Right forelimb (tissue), 1 donor: ENCODE data around the gene AP2A2.
"Not testable (repeated sequence)": the region's sequence is repeated elsewhere in the genome, so short reads cannot be mapped to it uniquely, and the experiment has no call there.

ENCODE experiments used
- DNase-seq: peaks from one replicate; pipeline ENCODE4 v3.0.0-alpha.2; 2018

Gene AP2A2

DNA sequence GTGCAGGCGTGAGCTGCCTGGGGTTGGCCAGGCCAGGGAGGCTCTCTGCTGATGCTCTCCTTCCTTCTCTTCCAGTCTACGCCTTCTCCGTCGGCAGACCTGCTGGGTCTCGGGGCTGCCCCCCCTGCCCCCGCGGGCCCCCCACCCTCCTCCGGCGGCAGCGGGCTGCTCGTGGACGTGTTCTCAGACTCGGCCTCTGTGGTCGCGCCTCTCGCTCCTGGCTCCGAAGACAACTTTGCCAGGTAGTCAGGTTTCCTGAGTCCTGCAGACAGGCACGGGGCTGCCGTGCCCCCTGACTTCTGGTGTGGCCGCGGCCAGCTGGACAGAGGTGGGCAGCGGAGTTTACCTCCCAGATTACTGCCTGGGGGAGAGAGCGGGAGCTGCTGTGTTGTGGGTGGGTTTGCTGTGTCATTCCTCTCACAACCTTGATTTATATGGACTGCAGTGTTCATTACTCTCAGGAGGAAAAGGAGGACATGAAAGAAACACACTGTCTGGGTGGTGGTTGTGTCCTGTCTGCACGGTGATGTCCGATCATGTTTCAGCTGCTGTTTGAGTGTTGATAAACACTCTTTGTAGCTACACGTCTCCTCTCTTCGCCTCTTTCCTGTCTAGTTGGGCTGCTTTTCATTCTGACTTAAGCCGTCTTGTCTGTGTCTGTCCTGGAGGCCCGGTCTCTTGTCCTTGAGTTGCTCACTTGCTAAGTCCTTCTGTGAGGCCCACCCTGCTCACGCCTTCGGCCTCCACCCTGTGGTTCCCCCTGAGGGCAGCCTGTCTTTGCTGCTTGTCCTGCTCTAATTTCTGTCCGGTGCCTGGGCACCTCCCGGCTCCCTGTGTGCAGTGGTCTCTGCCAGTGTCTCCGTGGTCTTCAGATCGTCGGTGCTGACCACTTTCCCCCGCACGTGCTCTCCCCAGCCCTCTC lies 74.9 kb downstream of the AP2A2 start:
- no peak for DNase-seq

- DNase-seq: no peak
Observed at GRCh38 chr11:1001617-1002405, 76.1 kb downstream of the AP2A2 start.

DNA sequence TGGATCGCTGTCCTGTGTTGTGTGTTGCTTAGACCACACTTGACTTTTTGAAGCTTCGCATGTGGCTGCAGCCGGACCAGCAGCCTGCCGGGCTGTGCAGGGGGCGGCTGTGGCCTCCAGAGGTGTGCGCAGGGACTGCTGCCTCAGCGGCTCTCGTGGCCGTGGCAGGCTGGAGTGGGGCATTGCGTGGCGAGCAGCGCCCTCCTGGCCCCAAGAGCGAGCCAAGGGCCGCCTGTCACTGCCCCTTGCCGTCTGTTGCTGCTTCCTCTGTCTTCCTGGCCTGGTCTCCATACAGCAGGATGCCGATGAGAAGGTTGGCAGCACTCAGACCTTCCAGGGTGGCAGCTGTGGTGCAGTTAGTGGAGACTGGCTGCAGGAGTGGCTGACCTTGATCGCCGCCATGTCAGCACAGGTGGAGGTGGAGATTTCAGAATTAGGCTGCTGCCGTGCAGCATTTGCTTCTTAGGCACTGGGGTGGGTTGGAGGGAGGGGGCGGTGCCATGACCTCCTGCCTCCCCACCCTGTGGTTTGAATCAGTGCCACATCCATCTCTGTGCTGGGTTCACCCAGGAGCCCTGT lies 76.8 kb downstream of the AP2A2 start:
- no peak for DNase-seq

DNA sequence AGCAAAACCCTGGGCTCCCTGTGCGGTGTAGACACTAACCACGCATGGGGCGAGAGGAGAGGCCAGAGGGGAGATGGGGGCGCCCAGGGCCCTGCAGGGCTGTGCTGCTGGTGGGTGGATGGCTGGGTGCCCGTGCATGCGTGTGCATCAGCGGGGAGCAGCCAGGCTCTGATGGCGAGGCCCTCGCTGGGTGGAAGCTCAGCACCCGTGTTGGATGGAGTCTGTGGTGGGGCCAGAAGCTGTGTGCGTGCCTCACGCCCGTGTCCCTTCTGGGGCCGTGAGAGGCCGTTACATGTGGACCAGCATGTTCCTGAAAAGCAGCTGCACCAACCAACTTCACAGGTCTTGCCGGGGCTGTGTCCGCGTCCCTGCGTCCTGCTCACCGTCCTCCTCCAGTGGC lies 77.5 kb downstream of the AP2A2 start:
- DNase-seq: no peak

- DNase-seq: peak; percentile 75
Observed at GRCh38 chr11:1005928-1006327, 80.3 kb downstream of the AP2A2 start.

- no peak for DNase-seq
Observed at GRCh38 chr11:1006762-1007161, 81.1 kb downstream of the AP2A2 start.

DNA sequence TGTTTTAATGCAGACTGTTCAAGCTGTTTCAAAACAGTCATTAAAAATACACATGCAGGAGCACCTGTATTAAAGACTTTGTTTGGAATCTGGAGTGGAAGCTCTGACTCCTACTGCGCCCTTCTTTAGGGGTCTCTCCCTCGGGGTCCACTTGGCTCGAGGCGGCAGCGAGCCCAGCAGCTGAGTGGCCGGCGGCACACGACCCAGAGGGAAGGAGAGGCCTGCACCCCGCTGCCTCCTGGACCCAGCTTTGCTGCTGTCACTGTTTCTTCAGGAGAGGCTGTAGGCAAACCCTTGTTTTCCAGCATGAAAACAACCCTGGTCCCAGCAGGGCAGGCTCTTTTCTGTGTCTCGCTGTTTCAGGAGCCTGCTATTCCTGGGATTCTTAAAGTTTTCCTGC lies 81.6 kb downstream of the AP2A2 start:
- DNase-seq: no peak

DNA sequence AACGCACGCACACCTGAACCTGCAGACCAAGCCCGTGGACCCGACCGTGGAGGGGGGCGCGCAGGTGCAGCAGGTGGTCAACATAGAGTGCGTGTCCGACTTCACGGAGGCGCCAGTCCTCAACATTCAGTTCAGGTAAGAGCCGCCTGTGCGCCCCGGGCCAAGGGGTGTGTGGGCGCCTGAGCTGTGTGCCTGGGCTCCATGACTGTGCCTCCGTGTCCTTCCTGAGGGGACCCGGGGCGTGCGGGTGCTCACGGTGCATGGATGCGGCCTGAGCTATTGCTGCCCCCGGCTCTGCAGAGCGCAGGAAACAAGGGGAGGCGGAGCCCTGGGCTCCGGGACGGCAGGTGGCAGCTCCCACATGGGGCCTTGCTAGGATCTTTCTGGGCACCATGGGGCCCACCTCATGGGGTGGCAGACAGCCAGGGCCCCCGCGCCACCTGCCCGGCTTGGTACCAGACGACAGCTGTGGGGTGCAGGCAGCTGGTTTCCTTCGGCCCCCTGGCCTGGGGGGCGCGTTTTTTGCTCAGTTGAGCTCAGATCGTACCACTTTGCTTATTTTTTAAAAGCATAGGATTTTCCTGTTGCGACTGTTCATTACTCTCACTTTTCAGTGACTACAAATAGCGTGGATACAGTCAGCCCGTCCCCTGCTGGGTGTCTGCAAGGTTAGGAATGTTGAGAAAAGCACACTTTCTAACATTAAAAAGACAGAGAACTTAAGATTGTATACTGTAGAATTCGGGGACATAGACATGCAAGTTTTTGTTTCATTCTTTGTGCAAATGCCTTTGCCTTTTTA lies 82.5 kb downstream of the AP2A2 start:
- DNase-seq: no peak

GRCh38 chr11:1008803-1009145 lies 83.1 kb downstream of the AP2A2 start:
- no peak for DNase-seq

DNA sequence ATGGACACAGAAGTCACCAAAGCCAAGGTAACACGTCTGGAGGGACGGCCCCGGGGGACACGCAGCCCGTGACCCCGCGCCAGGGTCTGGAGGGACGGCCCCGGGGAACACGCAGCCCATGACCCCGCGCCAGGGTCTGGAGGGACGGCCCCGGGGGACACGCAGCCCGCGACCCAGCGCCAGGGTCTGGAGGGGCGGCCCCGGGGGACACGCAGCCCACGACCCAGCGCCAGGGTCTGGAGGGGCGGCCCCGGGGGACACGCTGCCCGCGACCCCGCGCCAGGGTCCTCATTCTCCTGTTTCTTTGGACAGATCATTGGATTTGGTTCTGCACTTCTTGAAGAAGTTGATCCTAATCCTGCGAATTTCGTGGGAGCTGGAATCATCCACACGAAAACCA lies 83.7 kb downstream of the AP2A2 start:
- no peak for DNase-seq

DNA sequence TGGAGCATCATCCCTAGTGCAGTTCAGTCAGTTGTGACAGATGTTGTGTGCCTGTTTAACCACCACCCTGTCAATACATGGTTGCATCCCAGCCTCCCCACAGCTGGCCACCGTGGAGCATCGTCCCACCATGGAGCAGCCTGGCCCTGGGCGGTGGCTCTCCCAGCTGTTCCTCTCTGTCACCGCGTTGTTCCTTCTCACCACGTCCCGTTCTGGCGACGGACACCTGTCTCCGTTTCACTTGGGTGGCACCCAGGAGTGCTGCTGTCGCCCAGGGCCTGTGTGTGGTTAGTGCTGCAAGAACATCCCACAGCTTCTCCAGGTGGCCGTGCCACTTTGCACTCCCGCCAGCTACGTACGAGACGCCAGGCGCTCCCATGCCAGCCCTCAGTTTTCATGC lies 84.3 kb downstream of the AP2A2 start:
- peak; percentile 55 for DNase-seq

DNA sequence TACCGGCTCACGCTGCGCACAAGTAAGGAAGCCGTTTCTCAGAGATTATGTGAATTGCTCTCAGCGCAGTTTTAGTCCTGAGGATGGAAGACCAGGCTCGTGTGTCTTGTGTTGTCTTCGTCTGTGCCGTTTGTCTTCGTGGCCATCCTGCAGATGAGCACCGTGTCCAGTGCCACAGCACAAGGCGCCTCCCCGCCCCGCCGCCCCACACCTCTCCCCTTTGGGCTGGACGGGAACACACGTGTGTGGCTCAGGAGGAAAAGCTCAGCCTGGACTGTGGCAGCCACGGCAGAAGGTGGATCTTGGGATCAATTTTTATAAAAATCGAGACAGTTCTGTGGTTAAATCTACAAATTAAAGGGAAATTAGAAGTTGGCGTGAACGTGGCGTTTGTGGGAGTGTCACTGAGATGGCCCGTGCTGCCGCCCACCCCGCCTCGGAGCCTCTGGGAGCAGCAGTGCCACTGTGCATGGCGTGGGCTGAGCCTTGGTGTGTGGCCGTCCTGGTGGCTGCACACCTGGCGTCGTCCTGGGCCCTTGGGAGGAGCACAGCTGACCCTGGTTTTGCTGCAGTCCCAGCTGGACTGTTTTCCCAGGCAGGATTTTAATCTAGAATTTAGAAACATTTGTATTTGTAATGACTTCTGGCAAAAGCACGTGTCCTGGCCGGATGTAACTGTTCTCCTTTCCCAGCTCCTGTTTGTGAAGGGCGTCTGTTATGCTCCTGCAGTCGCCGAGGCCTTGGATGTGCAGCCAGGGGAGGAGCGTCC lies 85.1 kb downstream of the AP2A2 start:
- no peak for DNase-seq

- no peak for DNase-seq
Observed at GRCh38 chr11:1011320-1011698, 85.6 kb downstream of the AP2A2 start.

DNA sequence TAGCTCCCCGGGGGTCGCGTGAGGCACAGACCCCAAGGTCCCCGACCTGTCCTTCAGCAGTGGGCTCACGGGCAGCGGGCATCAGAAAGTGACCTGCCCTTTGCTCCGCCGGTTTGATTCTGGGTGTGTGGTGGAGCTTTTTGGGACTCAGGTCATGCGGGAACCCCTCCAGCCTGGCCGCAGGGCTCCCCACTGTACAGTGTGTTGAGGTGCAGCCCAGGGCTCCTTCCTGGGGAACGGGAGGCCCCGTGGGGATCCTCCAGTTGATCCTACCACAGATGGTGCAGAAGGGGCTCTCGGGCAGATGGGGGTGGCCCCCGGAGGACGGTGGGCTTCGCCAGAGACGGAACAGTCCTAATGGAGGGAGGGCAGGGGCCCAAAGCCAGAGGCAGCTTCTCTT lies 86.6 kb downstream of the AP2A2 start:
- no peak for DNase-seq

DNA sequence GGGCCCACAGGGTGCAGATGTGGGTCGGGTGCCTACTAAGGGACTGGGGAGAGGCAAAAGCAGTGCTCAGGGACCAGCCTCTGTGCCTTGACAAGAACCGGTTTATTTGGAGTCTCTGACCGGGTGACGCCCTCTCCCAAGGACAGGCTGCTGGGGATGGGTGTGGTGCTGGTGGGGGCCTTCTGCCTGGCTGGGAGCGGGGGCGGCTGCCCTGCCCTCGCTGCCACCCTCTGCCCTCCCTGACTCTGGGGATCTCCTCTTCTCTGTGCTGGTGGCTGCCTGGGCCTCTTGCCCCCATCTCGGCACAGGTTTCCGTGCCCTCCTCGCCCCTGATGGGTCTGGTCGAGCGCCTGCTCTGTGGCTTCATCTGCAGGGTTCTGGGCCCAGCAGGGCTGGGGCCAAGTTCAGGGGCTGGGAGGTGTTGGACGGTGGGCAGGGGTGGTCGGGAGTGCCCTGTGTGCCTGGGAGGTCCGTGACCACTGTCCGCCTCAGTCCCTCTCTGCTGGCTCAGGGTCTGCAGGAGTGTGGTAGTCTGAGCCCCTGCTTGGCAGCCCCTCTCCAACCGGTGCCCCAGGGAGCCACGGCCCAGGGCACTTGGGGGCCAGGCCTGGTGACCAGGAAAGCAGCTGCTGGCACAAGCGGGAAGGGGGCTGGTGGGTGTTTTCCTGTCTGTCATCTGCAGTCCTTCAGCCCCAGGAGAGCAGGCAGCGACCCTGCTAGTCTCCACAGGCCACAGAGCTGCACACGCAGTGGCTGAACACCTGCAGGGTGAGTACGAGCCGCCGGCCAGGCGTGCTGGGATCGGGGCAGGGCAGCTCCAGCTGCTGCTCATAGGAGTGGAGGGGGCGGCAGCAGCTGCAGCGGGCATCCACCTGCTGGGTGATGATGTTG lies 87.3 kb downstream of the AP2A2 start:
- peak; percentile 71 for DNase-seq

- DNase-seq: no peak
Observed at GRCh38 chr11:1013631-1013935, 87.9 kb downstream of the AP2A2 start.

DNA sequence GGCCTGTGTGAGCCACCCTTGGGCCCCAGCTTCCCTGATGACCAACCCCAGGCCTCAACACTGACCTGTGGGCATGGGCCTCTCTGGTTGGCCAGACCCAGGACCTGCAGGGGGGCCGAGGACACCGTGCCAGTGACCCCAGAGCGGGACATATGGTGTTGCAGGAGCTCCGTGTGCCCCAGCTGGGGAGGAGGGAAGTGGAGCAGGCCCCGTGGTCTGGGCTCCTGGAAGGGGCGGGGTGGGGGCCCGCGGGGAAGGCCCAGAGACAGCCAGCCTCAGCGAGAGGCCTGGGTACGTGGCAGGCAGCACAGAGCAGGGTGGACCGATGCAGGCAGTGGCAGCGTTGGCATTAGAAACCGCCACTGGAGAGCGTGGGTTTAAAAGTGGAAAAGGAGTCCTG lies 88.6 kb downstream of the AP2A2 start:
- no peak for DNase-seq

DNA sequence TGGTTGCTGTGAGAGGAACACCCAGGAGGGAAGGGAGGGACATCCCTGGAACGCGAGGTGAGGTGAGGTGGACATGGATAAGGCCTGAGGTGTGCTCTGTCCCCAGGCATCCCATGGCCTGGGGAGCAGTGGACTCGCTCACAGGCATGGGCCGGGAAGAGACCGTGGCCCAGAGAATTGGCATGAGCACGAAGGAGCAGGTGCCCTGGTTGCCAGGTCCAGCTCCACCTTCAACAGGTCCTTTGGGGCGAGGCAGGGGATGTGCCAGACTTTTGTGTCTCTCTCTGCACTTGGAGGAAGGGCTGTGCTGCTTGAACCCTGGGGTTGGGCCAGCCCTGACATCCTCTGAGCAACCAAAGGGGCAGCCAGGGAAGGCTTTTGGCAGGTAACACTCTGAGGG lies 89.4 kb downstream of the AP2A2 start:
- no peak for DNase-seq

DNA sequence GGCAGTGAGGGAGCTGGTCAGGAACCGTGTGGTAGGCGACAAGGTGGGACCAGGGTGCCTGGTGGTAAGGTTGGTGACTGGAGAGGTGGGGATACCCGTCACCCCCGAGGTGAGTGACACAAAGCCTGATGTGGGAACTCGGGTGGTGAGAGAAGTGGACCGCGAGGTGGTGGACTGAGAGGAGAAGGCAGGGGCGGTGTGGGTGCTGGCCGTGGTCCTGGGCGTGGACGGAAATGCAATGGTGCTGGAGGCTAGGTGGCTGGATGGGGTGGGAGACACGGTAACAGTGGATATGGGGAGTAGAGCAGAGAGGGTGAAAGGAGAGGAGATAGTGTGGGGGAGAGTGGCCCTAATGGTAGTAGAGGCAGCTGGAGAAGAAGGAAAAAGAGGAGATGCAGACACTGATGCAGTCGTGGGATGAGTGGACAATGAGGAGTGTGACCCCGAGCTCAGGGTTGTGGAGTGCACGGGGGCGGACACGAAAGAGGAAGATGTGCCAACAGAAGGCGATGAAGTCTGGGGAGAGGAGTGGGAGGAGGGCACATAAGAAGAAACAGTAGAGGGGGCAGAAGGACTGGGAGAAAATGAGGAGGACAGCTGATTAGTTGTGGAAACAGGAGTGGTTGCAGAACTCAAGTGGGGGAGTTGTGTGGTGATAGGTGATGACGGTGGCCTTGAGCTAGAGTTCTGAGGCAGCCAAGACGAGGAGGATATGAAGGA lies 90.3 kb downstream of the AP2A2 start:
- DNase-seq: no peak

- not testable (repeated sequence) for DNase-seq
Observed at GRCh38 chr11:1016610-1017126, 91.0 kb downstream of the AP2A2 start.
